T47D (cell line): ENCODE measurements around the gene ARHGEF37.
A peak's percentile ranks its signal among the peaks of the same experiment; 100 is the strongest.
"Not testable (repeated sequence)": the region's sequence is repeated elsewhere in the genome, so short reads cannot be mapped to it uniquely, and the experiment has no call there.

ENCODE experiments used
- DNase-seq, 2 experiments: peaks; one replicate each; pipeline versions ENCODE4 v3.0.0 to v3.0.0-alpha.2; 2011 to 2012; ENCODE audit warnings: low read depth in 1 of 2, low spot score in 1 of 2
- JUND ChIP-seq: IDR thresholded peaks from 2 replicates; pipeline ENCODE4 v1.6.1; 2012; ENCODE audit warnings: low read depth
- in situ Hi-C: cut with HindIII; loops from 2 replicates; pipeline ENCODE4 v1.10.0; 2016; ENCODE audit warnings: low sequenced_read_pairs, low pct_unique_long_range_greater_than_20kb

Gene ARHGEF37

GRCh38 chr5:149596712-149597111 is 15.4 kb downstream of the ARHGEF37 start:
- TF ChIP-seq JUND, result no peak
- DNase-seq, result no peak
- in situ Hi-C loops, result no loop called here

- in situ Hi-C loops, result no loop called here
Measured at GRCh38 chr5:149597618-149598017, 16.3 kb downstream of the ARHGEF37 start.

GRCh38 chr5:149598234-149598633 is 16.9 kb downstream of the ARHGEF37 start:
- in situ Hi-C loops, DNase-seq: not testable (repeated sequence)

More at GRCh38 chr5:149597618-149598017, 16.3 kb downstream of the ARHGEF37 start:
- DNase-seq, result no peak
- TF ChIP-seq JUND, result no peak

GRCh38 chr5:149598966-149599365 is 17.7 kb downstream of the ARHGEF37 start:
- in situ Hi-C loops, result no loop called here
- TF ChIP-seq JUND, result no peak
- DNase-seq, result no peak

GRCh38 chr5:149599375-149599774 is 18.1 kb downstream of the ARHGEF37 start:
- DNase-seq, result no peak
- in situ Hi-C loops, result no loop called here
- no peak for TF ChIP-seq JUND

- peak in 1 of 2 experiments; percentile 81 for DNase-seq
- no peak for TF ChIP-seq JUND
- in situ Hi-C loops, result no loop called here
Measured at GRCh38 chr5:149600932-149601331, 19.6 kb downstream of the ARHGEF37 start.

- peak in 1 of 2 experiments; percentile 43 for DNase-seq
- in situ Hi-C loops, result no loop called here
- TF ChIP-seq JUND, result 0 out of 2 replicates have a peak, but pooled peaks have one; percentile 2
Measured at GRCh38 chr5:149603210-149603609, 21.9 kb downstream of the ARHGEF37 start.

- in situ Hi-C loops, result no loop called here
- TF ChIP-seq JUND, result no peak
- no peak for DNase-seq
Measured at GRCh38 chr5:149603920-149604319, 22.6 kb downstream of the ARHGEF37 start.

- DNase-seq, result no peak
- in situ Hi-C loops, result no loop called here
- TF ChIP-seq JUND, result no peak
Measured at GRCh38 chr5:149604321-149604720, 23.0 kb downstream of the ARHGEF37 start.

- in situ Hi-C loops, result no loop called here
- DNase-seq, result no peak
- no peak for TF ChIP-seq JUND
Measured at GRCh38 chr5:149605354-149605997, 24.2 kb downstream of the ARHGEF37 start.

GRCh38 chr5:149605998-149606724 is 24.9 kb downstream of the ARHGEF37 start:
- no peak for TF ChIP-seq JUND
- in situ Hi-C loops, result no loop called here
- no peak for DNase-seq

- no peak for DNase-seq
- TF ChIP-seq JUND, result no peak
- in situ Hi-C loops, result no loop called here
Measured at GRCh38 chr5:149608936-149609545, 27.7 kb downstream of the ARHGEF37 start.

- in situ Hi-C loops, result no loop called here
- no peak for TF ChIP-seq JUND
- DNase-seq, result no peak
Measured at GRCh38 chr5:149609640-149610219, 28.4 kb downstream of the ARHGEF37 start.
